NB4 (cell line): ENCODE measurements around the gene ANKRD31.
"Not testable (repeated sequence)": the region's sequence is repeated elsewhere in the genome, so short reads cannot be mapped to it uniquely, and the experiment has no call there.

ENCODE experiments used
- DNase-seq: peaks from one replicate; pipeline ENCODE4 v3.0.0; 2010; ENCODE audit warnings: low read depth
- H3K4me3 ChIP-seq: one replicate; pipeline ENCODE4 v1.5.1; 2011; ENCODE audit warnings: mild to moderate bottlenecking, low read depth, low read length, moderate library complexity
- CTCF ChIP-seq: IDR thresholded peaks from one replicate; pipeline ENCODE4 v1.5.1; 2012; ENCODE audit warnings: low read depth, low read length
- MAX ChIP-seq: IDR thresholded peaks from 2 replicates; pipeline ENCODE4 v1.6.1; 2011; ENCODE audit warnings: low read depth, low read length
- MYC ChIP-seq: IDR thresholded peaks from 2 replicates; pipeline ENCODE4 v1.6.1; 2011; ENCODE audit warnings: low read depth, low read length
- POLR2A ChIP-seq: IDR thresholded peaks from 2 replicates; pipeline ENCODE4 v1.6.1; 2011; ENCODE audit warnings: mild to moderate bottlenecking; ENCODE audit not compliant: insufficient read length; ENCODE audit errors: extremely low read depth

ANKRD31 gene

GRCh38 chr5:75234251-75234650, 2.4 kb downstream of the ANKRD31 start:
- H3K4me3 ChIP-seq: no peak overlapping the region
- no peak for DNase-seq
- TF ChIP-seq MAX (no peak), POLR2A (no peak), MYC (no peak), CTCF (no peak)

GRCh38 chr5:75226916-75227315, 9.8 kb downstream of the ANKRD31 start:
- no peak for DNase-seq
- no peak overlapping the region for H3K4me3 ChIP-seq
- no peak for TF ChIP-seq MYC
- no peak for TF ChIP-seq CTCF
- no peak for TF ChIP-seq MAX
- no peak for TF ChIP-seq POLR2A

GRCh38 chr5:75225506-75225905, 11.2 kb downstream of the ANKRD31 start:
- TF ChIP-seq MAX (no peak), MYC (no peak), CTCF (no peak), POLR2A (no peak)
- no peak overlapping the region for H3K4me3 ChIP-seq
- DNase-seq: no peak

GRCh38 chr5:75220787-75221186, 15.9 kb downstream of the ANKRD31 start:
- DNase-seq, H3K4me3 ChIP-seq: not testable (repeated sequence)

- TF ChIP-seq MYC (no peak), POLR2A (no peak), MAX (no peak), CTCF (no peak)
- DNase-seq: no peak
- no peak overlapping the region for H3K4me3 ChIP-seq
Observed at GRCh38 chr5:75214928-75215327, 21.8 kb downstream of the ANKRD31 start.

GRCh38 chr5:75214409-75214808, 22.3 kb downstream of the ANKRD31 start:
- no peak overlapping the region for H3K4me3 ChIP-seq
- no peak for TF ChIP-seq POLR2A
- TF ChIP-seq MYC: no peak
- no peak for TF ChIP-seq MAX
- TF ChIP-seq CTCF: no peak
- no peak for DNase-seq
